Measurements from ENCODE around the gene ING5. TPM values are rescaled to one million over a fixed set of nuclear protein-coding genes. Genes with fewer than 3 reads are reported as not detected.

The ING5 gene
- total and polyA plus RNA-seq, 2 donors (not counting 3 experiments of a cell fraction or from before 2014, with no cell fraction given) = 24.5 to 33.4 TPM

DNA sequence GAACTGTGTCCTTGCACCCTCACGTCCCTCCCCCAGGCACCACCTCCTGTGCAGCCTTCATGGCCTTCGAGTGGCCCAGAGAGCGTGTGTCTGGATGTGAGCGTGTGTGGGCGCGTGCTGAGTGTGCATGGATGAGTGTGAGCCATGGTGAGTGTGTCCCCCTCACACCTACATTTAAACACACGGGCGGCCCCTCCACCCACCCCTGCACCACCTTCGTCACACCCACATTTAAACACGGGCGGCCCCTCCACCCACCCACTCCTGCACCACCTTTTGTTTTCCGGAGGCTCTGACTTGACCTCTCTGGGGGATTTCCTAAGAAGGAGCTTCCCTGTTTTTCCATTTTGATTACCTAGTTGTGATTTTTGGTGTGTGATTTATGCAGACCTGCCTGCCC, 33.0 kb upstream of the ING5 start:
- Histone ChIP-seq H3K9ac (replicated peaks; ENCODE audit: extremely low read depth, insufficient read depth, low read length) (no peak overlapping the region), H3K27me3 (ENCODE audit: control insufficient read depth in 2 of 2, insufficient read depth in 2 of 2, low read length in 2 of 2) (no peaks in the 10 kb centered on the region), H3K4me3 (replicated peaks in 1 of 3; ENCODE audit: insufficient read depth in 1 of 3, low read depth in 1 of 3, low read length in 3 of 3) (no peak overlapping the region), H3K9me1 (replicated peaks; ENCODE audit: control insufficient read depth, extremely low read depth, insufficient read depth, low read length) (no peaks in the 10 kb centered on the region), H3K79me2 (ENCODE audit: control insufficient read depth, insufficient read depth, low read length) (no peaks in the 10 kb centered on the region), H3K27ac (ENCODE audit: insufficient read depth, low read depth, low read length) (no peak overlapping the region), H3K36me3 (ENCODE audit: control insufficient read depth in 2 of 2, extremely low read depth in 1 of 2, insufficient read depth in 2 of 2, low read length in 2 of 2) (peaks cover 0 to 25% of the 10 kb centered on the region in 2 experiments), H3K4me2 (ENCODE audit: insufficient read depth, low read length) (no peak overlapping the region), H3K4me1 (ENCODE audit: control insufficient read depth, extremely low read depth, insufficient read depth, low read length) (peaks cover 20% of the 10 kb centered on the region), H3K9me3 (replicated peaks; ENCODE audit: control insufficient read depth, insufficient read depth, low read length) (no peaks in the 10 kb centered on the region), H4K20me1 (replicated peaks; ENCODE audit: control insufficient read depth, extremely low read depth, insufficient read depth, low read length) (no peaks in the 10 kb centered on the region), H2AFZ (ENCODE audit: low read depth, low read length) (no peak overlapping the region)
- BruUV-seq (replicated peaks) = no TSS peak
- dilution Hi-C loops (cut with MboI; ENCODE audit: extremely low pct_ligation_motif_present, low sequenced_read_pairs) = no loop called here
- ChIA-PET CTCF (no interaction called here), POLR2A (no interaction called here)
- TF ChIP-seq GATA2 (IDR thresholded peaks at IDR 0.05; ENCODE audit: insufficient read depth, insufficient read length, low read depth, low read length) (no peak), FOS (IDR thresholded peaks at IDR 0.05; ENCODE audit: borderline replicate concordance, insufficient read depth, low read length) (no peak), JUN (IDR thresholded peaks at IDR 0.05; ENCODE audit: borderline replicate concordance, insufficient read depth, insufficient read length, low read depth) (no peak), EZH2 (IDR thresholded peaks at IDR 0.05; ENCODE audit: borderline replicate concordance, low read depth, low read length, severe bottlenecking) (no peak), POLR2A (IDR thresholded peaks at IDR 0.05; ENCODE audit: low read depth, low read length) (no peak), POLR2AphosphoS5 (IDR thresholded peaks at IDR 0.05; ENCODE audit: insufficient read depth, low read depth, low read length) (no peak), MYC (IDR thresholded peaks at IDR 0.05; ENCODE audit: low read depth, low read length) (no peak)
- TF ChIP-seq, protein P1, sequence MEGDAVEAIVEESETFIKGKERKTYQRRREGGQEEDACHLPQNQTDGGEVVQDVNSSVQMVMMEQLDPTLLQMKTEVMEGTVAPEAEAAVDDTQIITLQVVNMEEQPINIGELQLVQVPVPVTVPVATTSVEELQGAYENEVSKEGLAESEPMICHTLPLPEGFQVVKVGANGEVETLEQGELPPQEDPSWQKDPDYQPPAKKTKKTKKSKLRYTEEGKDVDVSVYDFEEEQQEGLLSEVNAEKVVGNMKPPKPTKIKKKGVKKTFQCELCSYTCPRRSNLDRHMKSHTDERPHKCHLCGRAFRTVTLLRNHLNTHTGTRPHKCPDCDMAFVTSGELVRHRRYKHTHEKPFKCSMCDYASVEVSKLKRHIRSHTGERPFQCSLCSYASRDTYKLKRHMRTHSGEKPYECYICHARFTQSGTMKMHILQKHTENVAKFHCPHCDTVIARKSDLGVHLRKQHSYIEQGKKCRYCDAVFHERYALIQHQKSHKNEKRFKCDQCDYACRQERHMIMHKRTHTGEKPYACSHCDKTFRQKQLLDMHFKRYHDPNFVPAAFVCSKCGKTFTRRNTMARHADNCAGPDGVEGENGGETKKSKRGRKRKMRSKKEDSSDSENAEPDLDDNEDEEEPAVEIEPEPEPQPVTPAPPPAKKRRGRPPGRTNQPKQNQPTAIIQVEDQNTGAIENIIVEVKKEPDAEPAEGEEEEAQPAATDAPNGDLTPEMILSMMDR (IDR thresholded peaks at IDR 0.05; ENCODE audit: extremely low read depth in 1 of 2, insufficient read depth in 1 of 2, low read depth in 1 of 2, low read length in 2 of 2) = no peak
- TF ChIP-seq, protein P2, sequence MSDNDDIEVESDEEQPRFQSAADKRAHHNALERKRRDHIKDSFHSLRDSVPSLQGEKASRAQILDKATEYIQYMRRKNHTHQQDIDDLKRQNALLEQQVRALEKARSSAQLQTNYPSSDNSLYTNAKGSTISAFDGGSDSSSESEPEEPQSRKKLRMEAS (IDR thresholded peaks at IDR 0.05; ENCODE audit: insufficient read depth, insufficient read length) = no peak
- DNase-seq (ENCODE audit: low read depth, low spot score) (no peak), FAIRE-seq (no peak)
- intact Hi-C loops (cut with micrococcal nuclease) = no loop called here

Measured in endothelial cell of umbilical vein (primary cell).